Thyroid gland (tissue), 4 donors: ENCODE results near the gene NKX1-1. TPM values are rescaled to one million over a fixed set of nuclear protein-coding genes. Genes with fewer than 3 reads are reported as not detected.

Experiments used
- DNase-seq, 2 donors: peaks; one replicate each; pipeline ENCODE4 v3.0.0-alpha.2; 2019
- H3K27ac ChIP-seq, 3 donors: fragments of 200-600 bp; sonication (generic); 1 replicate in 2 of 3; 2 replicates in 1 of 3; pipeline ENCODE4 v1.5.1; 2016 to 2019; ENCODE audit warnings: mild to moderate bottlenecking in 1 of 3, moderate library complexity in 1 of 3
- H3K27me3 ChIP-seq: fragments of 200-600 bp; sonication (generic); one replicate; pipeline ENCODE4 v1.5.1; 2019
- H3K36me3 ChIP-seq, 2 donors: fragments of 200-600 bp; sonication (generic); one replicate each; pipeline ENCODE4 v1.5.1; 2016 to 2019
- H3K4me1 ChIP-seq, 2 donors: fragments of 200-600 bp; sonication (generic); one replicate each; pipeline ENCODE4 v1.5.1; 2017 to 2019
- H3K4me3 ChIP-seq, 3 donors: fragments of 200-600 bp; sonication (generic); replicated peaks in 1 of 3; 1 replicate in 2 of 3; 2 replicates in 1 of 3; pipeline ENCODE4 v1.5.1; 2016; ENCODE audit warnings: mild to moderate bottlenecking in 1 of 3
- H3K9me3 ChIP-seq: fragments of 200-600 bp; sonication (generic); one replicate; pipeline ENCODE4 v1.5.1; 2017
- POLR2A ChIP-seq, 2 donors: fragments of 450-650 bp; IDR thresholded peaks; one replicate each; pipeline ENCODE4 v1.6.1; 2017; ENCODE audit warnings: antibody characterized with exemption in 2 of 2, mild to moderate bottlenecking in 2 of 2, moderate library complexity in 1 of 2
- WGBS, 2 donors: methylation state at CpG; one replicate each; pipeline ENCODE4 v1.1.5; 2017; 5-methylcytosine and 5-hydroxymethylcytosine counted together
- intact Hi-C: fragments of 100-400 bp; cut with DNase I; formaldehyde crosslinking; loops from one replicate; pipeline ENCODE4 v1.15.1; 2023
- total RNA-seq, 4 donors: library from RNA; depleted of rRNA; stranded (reverse); fragments of >200 nt; gene quantifications; one replicate each; pipeline ENCODE4 v1.2.3, GENCODE V29; 2016
- TF ChIP-seq, protein P1 (sequence below), 6 experiments: fragments of 200-600 bp in 3 of 6; fragments of 450-650 bp in 3 of 6; sonication (generic) in 3 of 6; IDR thresholded peaks; one replicate each; pipeline ENCODE4 v1.5.1; 2016 to 2019; ENCODE audit warnings: antibody characterized with exemption in 6 of 6, mild to moderate bottlenecking in 2 of 6, inconsistent platforms in 1 of 6, moderate library complexity in 1 of 6

Gene NKX1-1
- total RNA-seq, 4 donors from 2014 or later = not detected

DNA sequence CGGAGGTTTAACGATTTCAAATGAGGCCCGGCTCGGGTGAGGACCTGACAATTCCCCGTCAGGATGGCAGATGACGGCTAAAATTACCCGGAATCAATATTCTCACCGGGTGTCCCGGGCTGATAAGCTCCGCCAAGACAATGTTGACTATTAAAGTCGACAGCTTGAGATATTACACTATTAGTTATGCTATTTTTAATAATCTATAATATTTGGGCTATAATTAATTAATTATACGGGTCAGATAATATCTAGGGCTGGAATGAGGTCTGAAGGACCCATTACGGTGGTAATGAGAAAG lies 9.4 kb upstream of the NKX1-1 start:
- DNase-seq = no peak
- no peak overlapping the region for H3K27ac ChIP-seq
- no peaks in the 10 kb centered on the region for H3K9me3 ChIP-seq
- H3K4me1 ChIP-seq = no peaks in the 10 kb centered on the region
- TF ChIP-seq, protein P1, sequence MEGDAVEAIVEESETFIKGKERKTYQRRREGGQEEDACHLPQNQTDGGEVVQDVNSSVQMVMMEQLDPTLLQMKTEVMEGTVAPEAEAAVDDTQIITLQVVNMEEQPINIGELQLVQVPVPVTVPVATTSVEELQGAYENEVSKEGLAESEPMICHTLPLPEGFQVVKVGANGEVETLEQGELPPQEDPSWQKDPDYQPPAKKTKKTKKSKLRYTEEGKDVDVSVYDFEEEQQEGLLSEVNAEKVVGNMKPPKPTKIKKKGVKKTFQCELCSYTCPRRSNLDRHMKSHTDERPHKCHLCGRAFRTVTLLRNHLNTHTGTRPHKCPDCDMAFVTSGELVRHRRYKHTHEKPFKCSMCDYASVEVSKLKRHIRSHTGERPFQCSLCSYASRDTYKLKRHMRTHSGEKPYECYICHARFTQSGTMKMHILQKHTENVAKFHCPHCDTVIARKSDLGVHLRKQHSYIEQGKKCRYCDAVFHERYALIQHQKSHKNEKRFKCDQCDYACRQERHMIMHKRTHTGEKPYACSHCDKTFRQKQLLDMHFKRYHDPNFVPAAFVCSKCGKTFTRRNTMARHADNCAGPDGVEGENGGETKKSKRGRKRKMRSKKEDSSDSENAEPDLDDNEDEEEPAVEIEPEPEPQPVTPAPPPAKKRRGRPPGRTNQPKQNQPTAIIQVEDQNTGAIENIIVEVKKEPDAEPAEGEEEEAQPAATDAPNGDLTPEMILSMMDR (IDR thresholded peaks at IDR 0.05) = no peak
- no peak for TF ChIP-seq POLR2A (IDR thresholded peaks at IDR 0.05)
- 72 to 76% methylated on average over 13 of the region's 13 CpGs for WGBS, 2 donors
- no peak overlapping the region for H3K4me3 ChIP-seq
- no peaks in the 10 kb centered on the region for H3K36me3 ChIP-seq
- intact Hi-C loops = no loop called here
- peaks cover 13% of the 10 kb centered on the region for H3K27me3 ChIP-seq

DNA sequence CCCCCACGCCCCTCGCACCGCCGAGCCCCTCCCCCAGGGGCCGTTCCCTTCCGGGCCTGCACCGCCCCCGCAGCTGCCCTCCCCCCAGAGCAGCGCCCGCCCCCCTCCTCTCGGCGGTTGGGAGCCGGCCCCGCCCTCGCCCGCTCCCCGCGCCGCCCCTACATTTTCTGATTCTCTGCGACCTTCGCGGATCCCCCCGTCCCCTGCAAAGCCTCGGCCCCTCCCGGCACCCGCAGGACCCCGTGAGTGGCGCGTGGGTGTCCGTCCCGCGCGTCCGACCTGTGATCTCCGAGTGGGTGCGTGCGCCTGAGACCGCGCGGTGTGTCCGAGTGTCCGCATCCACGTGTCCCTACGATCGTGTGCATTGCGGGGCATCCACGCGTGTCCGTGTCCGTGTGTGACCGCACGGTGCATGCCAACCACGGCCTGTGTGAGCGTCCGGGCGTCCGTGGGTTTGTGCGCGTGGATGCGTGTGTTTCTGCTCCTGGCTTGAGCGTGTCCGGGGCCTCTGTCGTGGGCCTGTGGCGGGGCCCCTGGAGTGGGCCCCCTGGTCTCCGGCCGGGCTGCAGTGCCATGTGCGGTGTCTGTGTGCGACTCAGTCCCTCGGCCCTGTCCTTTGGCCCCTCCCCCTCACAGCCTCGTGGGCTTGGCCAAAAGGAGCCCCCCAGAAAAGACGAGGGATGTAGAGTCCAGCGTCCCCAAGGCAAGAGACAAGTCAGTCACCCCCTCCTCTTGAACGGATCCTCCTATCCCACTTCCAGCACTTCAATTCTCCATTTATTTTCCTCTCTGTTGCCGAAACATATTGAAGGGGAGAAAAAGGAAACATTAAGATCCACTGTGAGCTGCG lies 8.8 kb upstream of the NKX1-1 start:
- intact Hi-C loops = no loop called here
- no peak for TF ChIP-seq POLR2A (IDR thresholded peaks at IDR 0.05)
- TF ChIP-seq, protein P1 (IDR thresholded peaks at IDR 0.05) = no peak
- Histone ChIP-seq H3K4me1 (no peaks in the 10 kb centered on the region), H3K4me3 (no peak overlapping the region), H3K36me3 (no peaks in the 10 kb centered on the region), H3K9me3 (no peaks in the 10 kb centered on the region), H3K27ac (no peak overlapping the region), H3K27me3 (peaks cover 13% of the 10 kb centered on the region)
- DNase-seq = no peak
- WGBS, 2 donors = 54 to 57% methylated on average over 28 to 39 of the region's 75 CpGs

DNA sequence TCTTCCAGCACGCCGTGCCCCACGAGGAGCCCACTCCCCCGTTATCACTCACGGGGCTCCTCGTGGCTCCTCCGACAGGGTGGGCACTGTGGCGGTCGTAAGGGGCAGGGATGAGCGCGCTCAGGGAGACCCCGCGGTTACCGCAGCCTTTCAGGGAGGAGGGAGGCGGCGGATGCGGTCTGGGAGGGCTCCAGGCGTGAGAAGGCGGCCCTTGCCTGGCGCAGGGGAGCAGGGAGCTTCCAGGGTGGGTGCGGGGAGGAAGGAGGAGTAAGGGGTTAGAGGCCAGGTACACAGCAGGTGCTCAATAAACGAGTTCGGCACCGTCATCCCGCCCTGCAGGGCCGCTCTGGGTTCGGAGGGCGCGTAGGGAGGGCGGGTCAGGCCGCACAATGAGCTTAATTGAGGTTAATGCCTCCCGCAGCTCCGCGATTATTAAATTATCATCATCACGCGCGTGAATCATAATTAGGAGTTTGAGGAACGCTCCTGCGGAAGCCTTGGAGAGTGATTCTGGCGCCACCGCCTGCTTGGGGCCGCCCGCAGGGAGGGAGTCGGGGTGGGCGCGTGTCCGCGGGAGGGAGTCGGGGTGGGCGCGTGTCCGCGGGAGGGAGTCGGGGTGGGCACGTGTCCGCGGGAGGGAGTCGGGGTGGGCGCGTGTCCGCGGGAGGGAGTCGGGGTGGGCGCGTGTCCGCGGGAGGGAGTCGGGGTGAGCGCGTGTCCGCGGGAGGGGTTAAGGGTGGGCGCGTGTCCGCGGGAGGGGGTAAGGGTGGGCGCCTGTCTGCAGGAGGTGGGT lies 7.6 kb upstream of the NKX1-1 start:
- Histone ChIP-seq H3K27ac (no peak overlapping the region), H3K27me3 (peaks cover 13% of the 10 kb centered on the region), H3K9me3 (no peaks in the 10 kb centered on the region), H3K4me1 (no peaks in the 10 kb centered on the region), H3K4me3 (no peak overlapping the region), H3K36me3 (no peaks in the 10 kb centered on the region)
- TF ChIP-seq, protein P1 (IDR thresholded peaks at IDR 0.05) = no peak
- intact Hi-C loops = no loop called here
- 22 to 28% methylated on average over 30 to 43 of the region's 77 CpGs for WGBS, 2 donors
- DNase-seq = no peak

DNA sequence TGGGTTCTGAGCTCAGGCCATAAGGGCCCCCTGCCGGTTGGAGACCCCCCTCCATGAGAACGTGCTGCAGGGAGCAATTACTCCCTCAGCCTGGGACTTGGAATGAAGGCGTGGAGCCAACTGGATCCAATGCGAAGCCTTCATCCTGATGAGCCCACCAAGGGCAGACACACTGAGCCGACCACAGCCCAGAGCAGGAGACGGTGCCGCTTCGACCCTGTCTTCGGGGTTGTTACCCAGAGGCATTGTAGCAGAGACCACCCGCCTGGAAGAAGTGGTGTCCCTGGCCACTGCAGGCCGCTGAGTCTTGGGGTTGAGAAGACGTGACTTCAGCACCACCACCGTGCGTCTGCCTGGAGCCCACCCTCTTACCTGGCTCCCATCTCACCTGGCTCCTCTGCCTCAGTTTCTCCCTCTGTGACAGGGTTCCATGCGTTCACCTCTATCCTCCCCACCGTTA lies 7.0 kb upstream of the NKX1-1 start:
- no peaks in the 10 kb centered on the region for H3K36me3 ChIP-seq
- no peaks in the 10 kb centered on the region for H3K9me3 ChIP-seq
- no peak for DNase-seq
- peaks cover 13% of the 10 kb centered on the region for H3K27me3 ChIP-seq
- H3K4me1 ChIP-seq = no peaks in the 10 kb centered on the region
- TF ChIP-seq, protein P1 (IDR thresholded peaks at IDR 0.05) = no peak
- TF ChIP-seq POLR2A (IDR thresholded peaks at IDR 0.05) = no peak
- intact Hi-C loops = no loop called here
- 47 to 52% methylated on average over 6 to 16 of the region's 16 CpGs for WGBS, 2 donors
- no peak overlapping the region for H3K27ac ChIP-seq
- H3K4me3 ChIP-seq = no peak overlapping the region
